Thyroid gland (tissue), 4 donors: ENCODE measurements around the gene PLAU. TPM values are rescaled to one million over a fixed set of nuclear protein-coding genes. Genes with fewer than 3 reads are reported as not detected.
A peak's percentile ranks its signal among the peaks of the same experiment; 100 is the strongest.

Experiments used
- DNase-seq, 2 donors: peaks; one replicate each; pipeline ENCODE4 v3.0.0-alpha.2; 2019
- H3K27ac ChIP-seq, 3 donors: fragments of 200-600 bp; sonication (generic); 1 replicate in 2 of 3; 2 replicates in 1 of 3; pipeline ENCODE4 v1.5.1; 2016 to 2019; ENCODE audit warnings: mild to moderate bottlenecking in 1 of 3, moderate library complexity in 1 of 3
- H3K27me3 ChIP-seq: fragments of 200-600 bp; sonication (generic); one replicate; pipeline ENCODE4 v1.5.1; 2019
- H3K36me3 ChIP-seq, 2 donors: fragments of 200-600 bp; sonication (generic); one replicate each; pipeline ENCODE4 v1.5.1; 2016 to 2019
- H3K4me1 ChIP-seq, 2 donors: fragments of 200-600 bp; sonication (generic); one replicate each; pipeline ENCODE4 v1.5.1; 2017 to 2019
- H3K4me3 ChIP-seq, 3 donors: fragments of 200-600 bp; sonication (generic); replicated peaks in 1 of 3; 1 replicate in 2 of 3; 2 replicates in 1 of 3; pipeline ENCODE4 v1.5.1; 2016; ENCODE audit warnings: mild to moderate bottlenecking in 1 of 3
- H3K9me3 ChIP-seq: fragments of 200-600 bp; sonication (generic); one replicate; pipeline ENCODE4 v1.5.1; 2017
- POLR2A ChIP-seq, 2 donors: fragments of 450-650 bp; IDR thresholded peaks; one replicate each; pipeline ENCODE4 v1.6.1; 2017; ENCODE audit warnings: antibody characterized with exemption in 2 of 2, mild to moderate bottlenecking in 2 of 2, moderate library complexity in 1 of 2
- WGBS, 2 donors: methylation state at CpG; one replicate each; pipeline ENCODE4 v1.1.5; 2017; 5-methylcytosine and 5-hydroxymethylcytosine counted together
- intact Hi-C: fragments of 100-400 bp; cut with DNase I; formaldehyde crosslinking; loops from one replicate; pipeline ENCODE4 v1.15.1; 2023
- total RNA-seq, 4 donors: library from RNA; depleted of rRNA; stranded (reverse); fragments of >200 nt; gene quantifications; one replicate each; pipeline ENCODE4 v1.2.3, GENCODE V29; 2016
- TF ChIP-seq, protein P1 (sequence below), 6 experiments: fragments of 200-600 bp in 3 of 6; fragments of 450-650 bp in 3 of 6; sonication (generic) in 3 of 6; IDR thresholded peaks; one replicate each; pipeline ENCODE4 v1.5.1; 2016 to 2019; ENCODE audit warnings: antibody characterized with exemption in 6 of 6, mild to moderate bottlenecking in 2 of 6, inconsistent platforms in 1 of 6, moderate library complexity in 1 of 6

PLAU gene
- total RNA-seq, 4 donors from 2014 or later: 3.8 to 13.3 (median 7.3) TPM

DNA sequence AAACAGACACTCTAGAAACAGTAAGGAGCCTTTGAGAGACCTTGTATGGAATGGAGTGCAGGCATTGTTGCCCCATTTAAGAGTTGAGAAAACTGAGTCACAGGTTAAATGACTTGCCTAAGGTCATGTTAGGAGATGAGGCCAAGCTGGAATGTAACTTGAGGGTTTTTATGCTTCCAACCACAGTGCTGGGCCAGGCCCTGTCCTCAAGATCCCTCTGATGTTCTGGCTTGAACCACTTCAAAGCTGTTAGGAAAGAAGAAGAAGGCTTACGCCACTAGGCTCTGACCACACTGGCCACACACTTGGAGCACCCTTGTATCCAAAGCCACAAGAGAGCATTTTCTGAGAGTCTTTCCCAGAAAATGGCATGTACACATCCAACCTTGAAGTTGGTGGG lies 42.7 kb downstream of the PLAU start:
- TF ChIP-seq, protein P1, sequence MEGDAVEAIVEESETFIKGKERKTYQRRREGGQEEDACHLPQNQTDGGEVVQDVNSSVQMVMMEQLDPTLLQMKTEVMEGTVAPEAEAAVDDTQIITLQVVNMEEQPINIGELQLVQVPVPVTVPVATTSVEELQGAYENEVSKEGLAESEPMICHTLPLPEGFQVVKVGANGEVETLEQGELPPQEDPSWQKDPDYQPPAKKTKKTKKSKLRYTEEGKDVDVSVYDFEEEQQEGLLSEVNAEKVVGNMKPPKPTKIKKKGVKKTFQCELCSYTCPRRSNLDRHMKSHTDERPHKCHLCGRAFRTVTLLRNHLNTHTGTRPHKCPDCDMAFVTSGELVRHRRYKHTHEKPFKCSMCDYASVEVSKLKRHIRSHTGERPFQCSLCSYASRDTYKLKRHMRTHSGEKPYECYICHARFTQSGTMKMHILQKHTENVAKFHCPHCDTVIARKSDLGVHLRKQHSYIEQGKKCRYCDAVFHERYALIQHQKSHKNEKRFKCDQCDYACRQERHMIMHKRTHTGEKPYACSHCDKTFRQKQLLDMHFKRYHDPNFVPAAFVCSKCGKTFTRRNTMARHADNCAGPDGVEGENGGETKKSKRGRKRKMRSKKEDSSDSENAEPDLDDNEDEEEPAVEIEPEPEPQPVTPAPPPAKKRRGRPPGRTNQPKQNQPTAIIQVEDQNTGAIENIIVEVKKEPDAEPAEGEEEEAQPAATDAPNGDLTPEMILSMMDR (IDR thresholded peaks at IDR 0.05): no peak
- no peak for TF ChIP-seq POLR2A (IDR thresholded peaks at IDR 0.05)
- Histone ChIP-seq H3K27me3 (no peaks in the 10 kb centered on the region), H3K4me1 (peaks cover 12 to 15% of the 10 kb centered on the region in 2 donors), H3K36me3 (no peaks in the 10 kb centered on the region), H3K9me3 (no peaks in the 10 kb centered on the region), H3K27ac (no peak overlapping the region), H3K4me3 (no peak overlapping the region)
- 93 to 100% methylated on average over 1 of the region's 1 CpG for WGBS, 2 donors
- no peak for DNase-seq
- intact Hi-C loops: no loop called here

DNA sequence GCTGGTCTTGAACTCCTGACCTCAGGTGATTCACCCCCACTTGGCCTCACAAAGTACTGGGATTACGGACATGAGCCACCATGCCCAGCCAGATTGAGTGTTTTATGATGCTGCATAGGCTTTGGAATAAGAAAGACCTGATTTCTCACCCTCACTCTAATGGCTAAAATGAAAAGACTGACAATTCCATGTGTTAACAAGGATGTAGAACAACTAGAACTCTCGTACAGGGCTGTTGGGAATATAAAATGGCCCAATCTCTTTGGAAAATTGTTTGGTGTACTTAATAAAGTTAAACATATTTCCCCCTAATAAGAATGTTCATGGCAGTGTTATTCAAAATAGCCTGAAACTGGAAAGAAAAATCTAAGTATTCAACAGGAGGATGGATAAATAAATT lies 43.8 kb downstream of the PLAU start:
- 95 to 98% methylated on average over 2 of the region's 2 CpGs for WGBS, 2 donors
- intact Hi-C loops: no loop called here
- no peaks in the 10 kb centered on the region for H3K9me3 ChIP-seq
- no peaks in the 10 kb centered on the region for H3K36me3 ChIP-seq
- no peak overlapping the region for H3K27ac ChIP-seq
- TF ChIP-seq, protein P1 (IDR thresholded peaks at IDR 0.05): no peak
- no peak for TF ChIP-seq POLR2A (IDR thresholded peaks at IDR 0.05)
- H3K27me3 ChIP-seq: no peaks in the 10 kb centered on the region
- no peak overlapping the region for H3K4me3 ChIP-seq
- peaks cover 12 to 15% of the 10 kb centered on the region in 2 donors for H3K4me1 ChIP-seq
- no peak for DNase-seq

DNA sequence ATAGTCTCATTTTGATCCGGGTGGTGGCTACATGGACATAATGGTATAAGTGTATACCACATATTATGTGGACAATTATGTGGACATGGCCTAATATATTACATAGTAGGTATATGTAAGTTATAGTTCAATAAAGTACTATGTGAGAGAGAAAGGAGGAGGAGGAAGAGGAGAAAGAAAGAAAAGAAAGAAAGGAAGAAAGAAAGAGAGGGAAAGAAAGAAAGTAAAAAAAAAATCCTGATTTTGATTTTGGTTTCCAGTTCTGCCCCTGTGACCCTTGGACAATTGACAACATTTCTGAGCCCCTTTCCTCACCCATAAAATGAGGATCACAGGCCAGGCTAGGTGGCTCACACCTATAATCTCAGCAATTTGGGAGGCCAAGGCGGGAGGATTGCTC lies 44.8 kb downstream of the PLAU start:
- no peak for DNase-seq
- TF ChIP-seq, protein P1 (IDR thresholded peaks at IDR 0.05): no peak
- no peak for TF ChIP-seq POLR2A (IDR thresholded peaks at IDR 0.05)
- Histone ChIP-seq H3K36me3 (no peaks in the 10 kb centered on the region), H3K27ac (peak overlapping the region; percentile 62 to 78 (median 76)), H3K4me3 (no peak overlapping the region), H3K4me1 (peaks cover 12 to 15% of the 10 kb centered on the region in 2 donors), H3K27me3 (no peaks in the 10 kb centered on the region), H3K9me3 (no peaks in the 10 kb centered on the region)
- WGBS, 2 donors: 97% methylated on average over 2 of the region's 2 CpGs
- intact Hi-C loops: no loop called here

DNA sequence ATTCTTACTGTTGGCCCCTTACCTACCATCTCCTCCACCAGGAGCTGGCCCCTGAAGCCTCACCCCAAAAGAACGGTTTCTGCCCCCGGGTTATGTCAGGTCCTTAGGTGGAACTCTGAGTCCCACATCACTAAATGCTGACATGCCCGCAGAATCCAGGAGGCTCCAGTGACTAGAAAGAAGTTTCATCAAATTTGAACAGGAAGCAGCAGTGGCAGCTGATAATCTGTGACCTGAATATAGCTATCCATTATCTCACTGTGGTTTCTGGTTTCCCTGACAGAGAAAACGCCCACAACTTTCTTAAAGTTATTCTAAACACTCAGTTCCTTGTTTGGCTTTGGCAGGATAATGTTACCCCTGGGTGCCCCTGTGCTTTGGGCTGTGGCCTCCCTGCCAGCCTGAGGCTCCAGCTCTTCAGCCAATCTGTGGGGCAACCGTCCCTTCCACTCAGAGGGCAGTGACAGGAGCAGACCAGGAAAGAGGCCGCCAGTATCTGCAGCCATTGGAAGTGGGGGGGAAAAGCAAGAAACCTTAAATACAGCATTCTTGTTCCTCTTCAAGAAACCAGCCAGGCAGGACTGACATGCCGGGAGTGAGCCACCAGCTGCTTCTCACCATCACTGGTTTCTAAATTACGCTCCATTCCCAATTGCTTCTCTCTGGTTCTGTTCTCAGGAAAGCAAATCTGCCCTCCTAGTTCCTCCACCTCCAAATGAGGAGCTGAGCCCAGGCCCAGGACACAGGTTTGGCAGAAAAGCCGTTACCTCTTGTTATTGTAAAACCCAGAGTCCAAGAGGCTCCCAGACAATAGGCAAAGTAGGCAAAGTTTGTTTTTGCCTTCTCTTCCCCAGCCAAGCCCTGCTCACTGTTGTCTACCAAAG lies 45.8 kb downstream of the PLAU start:
- 34 to 36% methylated on average over 9 of the region's 9 CpGs for WGBS, 2 donors
- Histone ChIP-seq H3K4me1 (peaks cover 12 to 15% of the 10 kb centered on the region in 2 donors), H3K4me3 (no peak overlapping the region), H3K27ac (peak overlapping the region; percentile 62 to 78 (median 76)), H3K9me3 (no peaks in the 10 kb centered on the region), H3K36me3 (no peaks in the 10 kb centered on the region), H3K27me3 (no peaks in the 10 kb centered on the region)
- DNase-seq: peak; percentile 72 to 76
- intact Hi-C loops: no loop called here
- peak in 1 of 2 donors; percentile 40 for TF ChIP-seq POLR2A (IDR thresholded peaks at IDR 0.05)
- TF ChIP-seq, protein P1 (IDR thresholded peaks at IDR 0.05): no peak
